Caki2 (cell line): Measurements from ENCODE around the gene PTPA. TPM values are rescaled to one million over a fixed set of nuclear protein-coding genes. Genes with fewer than 3 reads are reported as not detected.
"Not testable (repeated sequence)": the region's sequence is repeated elsewhere in the genome, so short reads cannot be mapped to it uniquely, and the experiment has no call there.

Experiments
- DNase-seq: peaks from one replicate; pipeline ENCODE4 v3.0.0-alpha.2; 2015; ENCODE audit warnings: low read depth
- in situ Hi-C: cut with HindIII; loops from 2 replicates; pipeline ENCODE4 v1.10.0; 2016; ENCODE audit warnings: low sequenced_read_pairs, low pct_unique_long_range_greater_than_20kb, mixed read lengths
- total RNA-seq: library from RNA; depleted of rRNA; stranded (reverse); fragments of >200 nt; shearing (Covaris generic); gene quantifications from 2 replicates; pipeline ENCODE4 v1.2.3, GENCODE V29; 2014; ENCODE audit warnings: low replicate concordance

The PTPA gene
- total RNA-seq, 1 experiment from 2014 or later: 155 TPM

- in situ Hi-C loops: no loop called here
These were observed 17.5 kb downstream of the PTPA start for GRCh38 chr9:129128689-129129088.

DNA sequence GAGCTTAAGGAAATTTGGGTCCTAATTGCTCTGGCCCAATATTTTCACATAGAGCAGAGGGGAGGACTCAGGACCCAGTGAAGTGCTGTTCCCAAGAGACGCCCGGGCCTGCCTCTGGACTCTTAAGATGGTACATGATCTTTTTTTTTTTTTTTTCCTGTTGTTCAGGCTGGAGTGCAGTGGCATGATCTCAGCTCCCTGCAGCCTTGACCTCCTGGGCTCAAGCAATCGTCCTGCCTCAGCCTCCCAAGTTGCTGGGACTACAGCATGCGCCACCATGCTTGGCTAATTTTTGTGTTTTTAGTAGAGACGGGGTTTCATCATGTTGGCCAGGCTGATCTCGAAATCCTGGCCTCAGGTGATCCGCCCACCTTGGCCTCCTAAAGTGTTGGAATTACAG, 19.1 kb downstream of the PTPA start:
- DNase-seq, in situ Hi-C loops: not testable (repeated sequence)

More at GRCh38 chr9:129128689-129129088, 17.5 kb downstream of the PTPA start:
- DNase-seq: no peak

DNA sequence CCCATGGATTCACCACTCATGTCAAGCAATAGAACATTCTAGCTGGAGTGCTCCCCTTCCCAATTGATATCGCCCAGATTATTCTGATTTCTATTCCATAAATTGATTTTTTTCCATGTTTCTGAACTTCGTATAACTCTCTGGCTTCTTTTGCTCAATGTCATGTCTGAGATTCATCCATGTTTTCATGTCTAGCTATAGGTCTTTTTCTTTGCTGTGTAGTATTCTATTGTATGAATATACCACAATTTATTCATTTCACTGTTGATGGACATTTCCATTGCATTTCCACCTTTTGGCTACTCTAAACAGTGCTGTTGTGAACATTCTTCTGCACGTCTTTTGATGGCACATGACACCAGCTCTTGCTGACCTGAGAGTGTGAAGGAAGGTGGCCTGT, 19.6 kb downstream of the PTPA start:
- no peak for DNase-seq
- in situ Hi-C loops: no loop called here

GRCh38 chr9:129131300-129132145, 20.3 kb downstream of the PTPA start:
- DNase-seq: peak; percentile 58
- in situ Hi-C loops: no loop called here

DNA sequence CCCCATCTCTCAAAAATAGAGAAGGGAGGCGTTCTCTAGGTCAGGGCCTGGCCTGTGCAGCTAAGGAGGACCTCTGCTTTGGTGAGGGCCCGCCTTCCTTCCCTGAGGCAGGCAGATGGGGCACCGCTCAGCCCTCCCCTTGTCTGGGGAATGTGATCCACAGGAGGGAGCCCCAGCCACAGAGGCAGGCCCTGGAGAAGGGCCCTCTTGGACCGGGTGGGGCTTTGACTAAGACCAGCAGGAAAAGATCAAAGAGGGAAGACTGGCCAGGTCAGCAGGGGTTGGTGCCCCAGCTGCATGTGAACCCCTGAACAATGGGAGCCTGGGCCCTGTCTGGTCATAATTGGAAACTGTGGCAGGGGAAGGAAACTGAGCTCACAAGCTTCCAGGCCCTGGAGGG, 21.9 kb downstream of the PTPA start:
- DNase-seq: no peak
- in situ Hi-C loops: no loop called here

- in situ Hi-C loops: no loop called here
- no peak for DNase-seq
These were observed 24.3 kb downstream of the PTPA start for GRCh38 chr9:129135476-129135875.

DNA sequence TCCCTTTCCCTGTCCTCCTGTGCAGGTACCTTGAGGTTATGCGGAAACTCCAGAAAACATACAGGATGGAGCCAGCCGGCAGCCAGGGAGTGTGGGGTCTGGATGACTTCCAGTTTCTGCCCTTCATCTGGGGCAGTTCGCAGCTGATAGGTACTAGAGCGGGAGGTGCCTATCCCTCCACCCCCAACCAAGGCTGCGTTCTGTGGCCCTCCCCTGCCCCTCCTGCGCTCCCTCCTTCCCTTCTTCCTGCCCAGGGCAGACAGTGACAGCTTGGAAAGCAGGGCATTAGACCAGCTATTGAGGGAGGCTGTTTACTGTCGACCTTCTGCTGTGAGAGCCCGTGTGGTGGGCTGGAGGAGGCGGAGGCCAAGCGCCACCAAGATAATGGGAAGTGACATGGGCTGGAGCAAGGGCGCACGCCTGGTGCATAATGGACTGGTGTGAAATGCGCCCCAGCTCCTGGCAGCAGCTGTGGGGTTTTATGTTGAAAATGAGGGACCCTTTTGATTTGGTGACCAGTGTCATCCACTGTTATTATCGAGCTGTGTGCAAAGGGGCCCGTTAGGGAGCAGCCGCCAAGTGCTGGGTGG, 25.3 kb downstream of the PTPA start:
- in situ Hi-C loops: no loop called here
- DNase-seq: no peak

DNA sequence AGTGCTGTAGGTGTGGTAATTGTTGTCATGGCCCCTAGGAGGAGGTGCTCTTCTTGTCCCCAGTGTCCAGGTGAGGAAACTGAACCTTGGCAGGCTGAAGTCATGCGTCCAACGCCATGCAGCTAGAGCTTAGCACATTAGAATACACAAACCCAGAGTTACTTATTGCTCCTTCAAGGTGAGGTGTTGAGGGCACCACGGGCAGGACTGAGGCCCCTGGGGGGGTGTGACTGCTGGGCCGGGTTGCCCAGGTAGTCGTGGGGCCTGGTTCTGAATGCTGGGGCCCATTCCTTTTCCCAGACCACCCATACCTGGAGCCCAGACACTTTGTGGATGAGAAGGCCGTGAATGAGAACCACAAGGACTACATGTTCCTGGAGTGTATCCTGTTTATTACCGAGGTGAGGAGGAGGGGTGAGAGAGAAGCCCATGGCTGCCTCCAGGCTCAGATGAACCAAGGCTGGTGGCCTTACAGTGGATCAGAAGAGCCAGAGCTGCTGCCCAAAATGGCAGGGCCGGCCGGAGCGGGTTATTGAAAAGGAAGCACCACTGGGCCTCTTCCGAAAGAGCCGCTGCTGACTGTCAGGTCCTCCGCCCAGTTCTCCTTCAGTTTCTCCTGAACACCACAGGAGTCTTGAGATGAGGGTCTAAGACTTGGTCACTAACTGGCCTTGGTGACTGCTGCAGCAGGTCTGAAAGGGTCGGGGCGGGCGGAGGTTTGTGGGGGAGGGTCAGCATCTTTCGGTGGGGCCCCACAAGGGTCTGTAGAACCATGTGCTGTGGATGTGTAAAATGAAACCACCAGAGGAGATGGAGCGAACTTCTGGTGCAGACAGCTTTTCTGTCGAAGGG, 26.3 kb downstream of the PTPA start:
- DNase-seq: no peak
- in situ Hi-C loops: no loop called here

DNA sequence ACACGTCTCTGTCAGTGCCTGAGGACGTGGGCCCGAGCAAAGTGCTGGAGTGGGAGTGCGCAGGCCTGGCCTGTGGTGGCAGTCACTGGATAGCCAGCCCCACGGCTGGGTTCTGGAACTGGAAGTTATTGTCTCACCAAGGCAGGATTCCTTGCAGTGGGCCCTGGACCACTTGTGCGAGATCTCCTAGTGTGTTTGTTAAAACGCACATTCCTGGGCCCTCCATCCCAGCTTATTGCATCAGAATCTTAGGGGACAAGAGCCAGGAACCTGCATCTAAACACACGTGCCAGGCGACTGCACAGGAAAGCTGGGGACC, 26.9 kb downstream of the PTPA start:
- in situ Hi-C loops: no loop called here
- no peak for DNase-seq

GRCh38 chr9:129138476-129139232, 27.4 kb downstream of the PTPA start:
- in situ Hi-C loops: no loop called here
- no peak for DNase-seq

- in situ Hi-C loops: no loop called here
- peak; percentile 81 for DNase-seq
These were observed 28.2 kb downstream of the PTPA start for GRCh38 chr9:129139233-129139992.

DNA sequence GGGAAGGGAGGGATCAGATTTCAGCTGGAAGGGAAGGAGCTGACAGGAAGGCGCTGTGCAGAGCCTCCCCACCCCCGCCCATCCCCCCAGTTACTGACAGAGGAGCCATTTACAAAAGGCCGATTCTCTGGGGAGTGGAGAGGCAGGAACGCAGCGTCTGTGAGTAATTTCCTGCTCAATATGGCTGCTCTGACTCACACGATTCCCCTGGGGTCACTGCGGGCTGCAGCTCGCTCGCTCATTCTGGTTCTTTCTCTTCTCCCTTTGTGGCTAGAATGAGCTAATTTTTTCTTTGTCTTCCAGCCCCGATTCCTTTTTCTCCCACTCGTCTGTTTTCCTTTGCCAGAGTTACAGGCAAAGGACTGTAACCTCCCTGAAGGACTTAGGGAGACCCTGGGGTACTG, 28.8 kb downstream of the PTPA start:
- in situ Hi-C loops: no loop called here

GRCh38 chr9:129140397-129141065, 29.3 kb downstream of the PTPA start:
- in situ Hi-C loops: no loop called here
- peak; percentile 53 for DNase-seq

More for the DNA sequence above, 28.8 kb downstream of the PTPA start:
- DNase-seq: peak; percentile 97

DNA sequence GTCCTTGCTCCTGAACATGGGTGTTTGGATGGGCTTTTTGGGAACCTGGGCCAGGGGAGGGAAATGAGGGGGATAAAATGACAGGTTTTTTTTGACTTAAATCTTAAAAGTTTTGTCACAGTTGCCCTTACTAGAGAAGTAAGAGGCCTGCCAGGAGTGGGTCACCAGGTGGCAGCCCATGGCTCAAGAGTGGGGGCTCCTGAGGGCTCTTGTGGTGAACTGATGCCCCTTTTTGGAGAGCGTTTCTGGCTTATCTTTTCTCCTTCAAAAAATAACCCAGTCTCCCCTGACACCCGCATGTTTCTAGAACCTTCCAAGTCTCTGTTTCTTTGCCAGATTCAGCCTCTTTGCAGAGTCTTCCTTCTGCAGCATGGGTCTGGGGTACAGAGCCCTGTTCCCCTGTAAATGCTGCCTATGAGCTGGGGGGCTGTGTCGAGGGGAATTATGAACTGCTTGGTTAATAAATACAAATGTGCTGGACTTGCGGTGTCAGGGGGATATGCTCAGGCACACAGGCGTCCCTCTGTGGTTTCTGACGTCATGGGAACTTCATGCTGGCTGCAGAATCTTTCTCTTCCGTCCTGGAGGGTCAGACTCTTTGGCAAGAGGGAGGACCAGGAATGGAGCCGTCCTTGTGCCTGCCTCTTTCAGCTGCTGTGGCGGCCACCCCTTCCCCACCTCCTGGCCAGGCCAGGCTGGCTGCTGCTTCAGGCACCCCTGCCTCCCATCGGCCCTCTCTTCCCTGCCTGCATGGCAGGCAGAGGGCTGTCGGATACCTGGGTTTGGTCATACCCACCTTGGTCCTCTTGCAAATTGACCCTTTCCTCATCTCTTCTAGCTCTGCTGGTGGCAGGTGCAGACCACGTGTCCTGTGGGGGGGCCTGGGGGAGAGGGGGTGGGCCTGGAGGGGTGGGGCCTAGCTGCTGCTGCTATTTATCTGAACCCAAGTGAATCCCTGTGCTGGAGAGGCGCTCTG, 30.1 kb downstream of the PTPA start:
- peak; percentile 88 for DNase-seq
- in situ Hi-C loops: no loop called here

- in situ Hi-C loops: no loop called here
- DNase-seq: peak; percentile 23
These were observed 31.1 kb downstream of the PTPA start for GRCh38 chr9:129142138-129142935.
